Lower leg skin (tissue), 3 donors: ENCODE data around the gene KMT2C.

Experiments used
- POLR2A ChIP-seq, 2 donors: fragments of 450-650 bp; IDR thresholded peaks; one replicate each; pipeline ENCODE4 v1.6.1; 2016 to 2017; ENCODE audit warnings: antibody characterized with exemption in 2 of 2, mild to moderate bottlenecking in 1 of 2, moderate library complexity in 1 of 2
- TF ChIP-seq, protein P1 (sequence below), 3 donors: fragments of 450-650 bp; IDR thresholded peaks; one replicate each; pipeline ENCODE4 v1.5.1; 2016; ENCODE audit warnings: antibody characterized with exemption in 3 of 3, mild to moderate bottlenecking in 3 of 3, moderate library complexity in 2 of 3

DNA sequence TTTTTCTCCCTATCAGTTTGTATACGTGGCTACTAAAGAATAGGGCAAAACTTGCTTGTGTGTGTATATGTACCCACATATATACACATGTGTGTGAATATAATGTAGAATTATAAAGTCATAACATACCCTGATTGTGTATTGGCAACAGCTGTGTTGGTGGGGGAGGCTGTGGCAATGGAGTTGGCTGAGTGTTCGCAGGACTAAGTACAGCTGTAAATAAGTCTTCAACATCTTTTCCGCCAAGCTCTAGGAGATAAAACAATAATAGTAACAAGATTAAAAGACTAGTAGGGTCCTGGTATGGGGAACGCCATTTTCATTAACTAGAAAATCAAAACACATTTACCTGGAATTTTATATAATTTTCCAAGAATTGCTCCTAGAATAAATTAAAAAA lies 241.9 kb downstream of the KMT2C start:
- TF ChIP-seq, protein P1, sequence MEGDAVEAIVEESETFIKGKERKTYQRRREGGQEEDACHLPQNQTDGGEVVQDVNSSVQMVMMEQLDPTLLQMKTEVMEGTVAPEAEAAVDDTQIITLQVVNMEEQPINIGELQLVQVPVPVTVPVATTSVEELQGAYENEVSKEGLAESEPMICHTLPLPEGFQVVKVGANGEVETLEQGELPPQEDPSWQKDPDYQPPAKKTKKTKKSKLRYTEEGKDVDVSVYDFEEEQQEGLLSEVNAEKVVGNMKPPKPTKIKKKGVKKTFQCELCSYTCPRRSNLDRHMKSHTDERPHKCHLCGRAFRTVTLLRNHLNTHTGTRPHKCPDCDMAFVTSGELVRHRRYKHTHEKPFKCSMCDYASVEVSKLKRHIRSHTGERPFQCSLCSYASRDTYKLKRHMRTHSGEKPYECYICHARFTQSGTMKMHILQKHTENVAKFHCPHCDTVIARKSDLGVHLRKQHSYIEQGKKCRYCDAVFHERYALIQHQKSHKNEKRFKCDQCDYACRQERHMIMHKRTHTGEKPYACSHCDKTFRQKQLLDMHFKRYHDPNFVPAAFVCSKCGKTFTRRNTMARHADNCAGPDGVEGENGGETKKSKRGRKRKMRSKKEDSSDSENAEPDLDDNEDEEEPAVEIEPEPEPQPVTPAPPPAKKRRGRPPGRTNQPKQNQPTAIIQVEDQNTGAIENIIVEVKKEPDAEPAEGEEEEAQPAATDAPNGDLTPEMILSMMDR (IDR thresholded peaks at IDR 0.05): no peak
- no peak for TF ChIP-seq POLR2A (IDR thresholded peaks at IDR 0.05)
